OCI-LY3 (cell line): ENCODE data around the gene MYLK4.
A peak's percentile ranks its signal among the peaks of the same experiment; 100 is the strongest.

ENCODE experiments used
- CTCF ChIP-seq: fragments of 200-600, 300-600 bp; sonication (generic); IDR thresholded peaks from 2 replicates; pipeline ENCODE4 v1.5.1; 2014; ENCODE audit warnings: antibody characterized with exemption, low read length, low read depth
- EZH2phosphoT487 ChIP-seq: fragments of 200-600 bp; shearing (Covaris generic); IDR thresholded peaks from 2 replicates; pipeline ENCODE4 v1.6.1; 2018; ENCODE audit warnings: antibody characterized with exemption, mixed run types, low read depth

- TF ChIP-seq CTCF (peak; percentile 59), EZH2phosphoT487 (no peak)
Observed at GRCh38 chr6:2695454-2696095, 55.1 kb downstream of the MYLK4 start.
